Upper lobe of left lung (tissue), 4 donors: ENCODE results near the gene PTPRN2.

Experiments
- CTCF ChIP-seq, 6 experiments: fragments of 450-650 bp in 4 of 6; fragments of 200-600 bp in 2 of 6; sonication (generic) in 2 of 6; IDR thresholded peaks; one replicate each; pipeline ENCODE4 v1.5.1; 2016 to 2019; ENCODE audit warnings: antibody characterized with exemption in 6 of 6
- POLR2A ChIP-seq, 4 donors: fragments of 450-650 bp; IDR thresholded peaks; one replicate each; pipeline ENCODE4 v1.5.1; 2016 to 2017; ENCODE audit warnings: antibody characterized with exemption in 4 of 4, mild to moderate bottlenecking in 2 of 4

GRCh38 chr7:157816526-157817250 is 770.9 kb downstream of the PTPRN2 start:
- no peak for TF ChIP-seq CTCF (IDR thresholded peaks at IDR 0.05)
- TF ChIP-seq POLR2A (IDR thresholded peaks at IDR 0.05), result no peak
